M059J (cell line): Measurements from ENCODE around the gene MAP3K15. TPM values are rescaled to one million over a fixed set of nuclear protein-coding genes. Genes with fewer than 3 reads are reported as not detected.

Source experiments
- DNase-seq: peaks from one replicate; pipeline ENCODE4 v3.0.0-alpha.2; 2012; ENCODE audit warnings: low read depth
- total RNA-seq: library from RNA; depleted of rRNA; stranded (reverse); fragments of >200 nt; shearing (Covaris generic); gene quantifications from 2 replicates; pipeline ENCODE4 v1.2.3, GENCODE V29; 2014; rRNA removed

MAP3K15 gene
- total RNA-seq, 1 experiment from 2014 or later: not detected

- peak; percentile 92 for DNase-seq
Measured at GRCh38 chrX:19343535-19344408, 171.5 kb downstream of the MAP3K15 start, which contains the start of gene PDHA1. TSS of gene PDHA1 (plus strand) at chrX:19343927. CDS start at chrX:19344038, 111 bp downstream.

- DNase-seq: no peak
Measured at GRCh38 chrX:19343085-19343534, 172.2 kb downstream of the MAP3K15 start.

- peak; percentile 10 for DNase-seq
Measured at GRCh38 chrX:19342331-19342906, 172.9 kb downstream of the MAP3K15 start.

GRCh38 chrX:19334945-19335626, 180.2 kb downstream of the MAP3K15 start:
- no peak for DNase-seq

GRCh38 chrX:19332983-19333382, 182.3 kb downstream of the MAP3K15 start:
- peak; percentile 13 for DNase-seq

- DNase-seq: no peak
Measured at GRCh38 chrX:19331831-19332230, 183.5 kb downstream of the MAP3K15 start.

- no peak for DNase-seq
Measured at GRCh38 chrX:19326567-19326966, 188.7 kb downstream of the MAP3K15 start.

Other genes starting within 250 kb of the MAP3K15 start
- 61.6 and 184 TPM in 2 replicates for gene PDHA1, start 171.6 kb downstream of the MAP3K15 start, total RNA-seq